Caco-2 (cell line): Measurements from ENCODE around the gene ALDH3B1. TPM values are rescaled to one million over a fixed set of nuclear protein-coding genes. Genes with fewer than 3 reads are reported as not detected.
A peak's percentile ranks its signal among the peaks of the same experiment; 100 is the strongest.
"Not testable (repeated sequence)": the region's sequence is repeated elsewhere in the genome, so short reads cannot be mapped to it uniquely, and the experiment has no call there.

ENCODE experiments used
- Bru-seq: library from RNA; stranded (reverse); fragments of 400-500 nt; gene quantifications from one replicate; lab custom pipeline; 2021; lab: Mats Ljungman, UMichigan
- BruChase-seq, 2 experiments: library from RNA; stranded (reverse); fragments of 400-500 nt; gene quantifications; one replicate each; lab custom pipeline; 2021; lab: Mats Ljungman, UMichigan
- BruUV-seq: library from RNA; stranded (reverse); fragments of 400-500 nt; replicated peaks from 2 replicates; lab custom pipeline; 2021; lab: Mats Ljungman, UMichigan
- CTCF ChIA-PET: fragments of 300-600 bp; sonication (Branson Sonifier 250); formaldehyde crosslinking; loops from one replicate; lab custom pipeline; 2022; ENCODE audit warnings: antibody characterized with exemption; lab: Charles Lee
- POLR2A ChIA-PET: fragments of 300-600 bp; sonication (Branson Sonifier 250); formaldehyde crosslinking; loops from one replicate; lab custom pipeline; 2022; ENCODE audit warnings: antibody characterized with exemption; lab: Charles Lee
- DNase-seq, 2 experiments: peaks; one replicate each; pipeline versions ENCODE4 v3.0.0 to v3.0.0-alpha.2; 2020 to 2022
- H3K27me3 ChIP-seq: replicated peaks from 2 replicates; pipeline ENCODE4 v1.6.0; 2011; ENCODE audit warnings: low read length; ENCODE audit not compliant: control insufficient read depth, insufficient read depth
- H3K36me3 ChIP-seq: 2 replicates; pipeline ENCODE4 v1.5.1; 2011; ENCODE audit warnings: low read length; ENCODE audit not compliant: control insufficient read depth, insufficient read depth
- H3K4me1 ChIP-seq: fragments of 250-450 bp; sonication (Bioruptor Pico); 2 replicates; pipeline ENCODE4 v1.5.1; 2020; ENCODE audit warnings: mild to moderate bottlenecking
- H3K4me3 ChIP-seq: 2 replicates; pipeline ENCODE4 v1.5.1; 2011; ENCODE audit warnings: low read depth, mild to moderate bottlenecking, control low read depth, low read length
- H3K9me3 ChIP-seq: fragments of 250-450 bp; sonication (Bioruptor Pico); 2 replicates; pipeline ENCODE4 v1.5.1; 2020; ENCODE audit warnings: mild to moderate bottlenecking, moderate library complexity
- H3K27ac Mint-ChIP-seq: one replicate; pipeline ENCODE4 v1.8.0; 2022; ENCODE audit warnings: mixed read lengths; ENCODE audit not compliant: unreplicated experiment
- H3K27me3 Mint-ChIP-seq: one replicate; pipeline ENCODE4 v1.8.0; 2022; ENCODE audit warnings: mixed read lengths; ENCODE audit not compliant: insufficient read depth, unreplicated experiment
- H3K36me3 Mint-ChIP-seq: one replicate; pipeline ENCODE4 v1.8.0; 2022; ENCODE audit warnings: mild to moderate bottlenecking, mixed read lengths; ENCODE audit not compliant: insufficient read depth, unreplicated experiment
- H3K4me1 Mint-ChIP-seq: one replicate; pipeline ENCODE4 v1.8.0; 2022; ENCODE audit warnings: low read depth, mixed read lengths; ENCODE audit not compliant: unreplicated experiment
- H3K4me3 Mint-ChIP-seq: one replicate; pipeline ENCODE4 v1.8.0; 2022; ENCODE audit warnings: mild to moderate bottlenecking, moderate library complexity, mixed read lengths; ENCODE audit not compliant: unreplicated experiment
- H3K9me3 Mint-ChIP-seq: one replicate; pipeline ENCODE4 v1.8.0; 2022; ENCODE audit warnings: mixed read lengths; ENCODE audit not compliant: unreplicated experiment
- intact Hi-C: fragments of 100-400 bp; cut with micrococcal nuclease; formaldehyde crosslinking; loops from one replicate; pipeline ENCODE4 v1.10.0; 2022; ENCODE audit not compliant: unreplicated experiment
- long read RNA-seq: library from polyadenylated mRNA; stranded (forward); transcript quantifications from one replicate; pipeline ENCODE4 v2.0.0, GENCODE V29; 2022
- total RNA-seq: library from RNA; stranded (reverse); gene quantifications from 2 replicates; pipeline ENCODE4 v1.2.3, GENCODE V29; 2022
- TF ChIP-seq, protein P1 (sequence below), 2 experiments: fragments of 200-600 bp in 1 of 2; IDR thresholded peaks; 1 replicate in 1 of 2; 2 replicates in 1 of 2; pipeline versions ENCODE4 v1.5.1 to v1.8.0; 2011 to 2022; ENCODE audit warnings: antibody characterized with exemption in 1 of 2, control low read depth in 1 of 2, inconsistent platforms in 1 of 2, low read depth in 1 of 2, low read length in 1 of 2, mild to moderate bottlenecking in 1 of 2, moderate library complexity in 1 of 2; ENCODE audit not compliant: insufficient read depth in 1 of 2, severe bottlenecking in 1 of 2, unreplicated experiment in 1 of 2

The ALDH3B1 gene, protein sequence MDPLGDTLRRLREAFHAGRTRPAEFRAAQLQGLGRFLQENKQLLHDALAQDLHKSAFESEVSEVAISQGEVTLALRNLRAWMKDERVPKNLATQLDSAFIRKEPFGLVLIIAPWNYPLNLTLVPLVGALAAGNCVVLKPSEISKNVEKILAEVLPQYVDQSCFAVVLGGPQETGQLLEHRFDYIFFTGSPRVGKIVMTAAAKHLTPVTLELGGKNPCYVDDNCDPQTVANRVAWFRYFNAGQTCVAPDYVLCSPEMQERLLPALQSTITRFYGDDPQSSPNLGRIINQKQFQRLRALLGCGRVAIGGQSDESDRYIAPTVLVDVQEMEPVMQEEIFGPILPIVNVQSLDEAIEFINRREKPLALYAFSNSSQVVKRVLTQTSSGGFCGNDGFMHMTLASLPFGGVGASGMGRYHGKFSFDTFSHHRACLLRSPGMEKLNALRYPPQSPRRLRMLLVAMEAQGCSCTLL
- 8.2 and 9.1 TPM in 2 replicates for total RNA-seq
- percentile 44 among the genes with signal in this experiment for Bru-seq, nascent RNA
- BruChase-seq, experiment 1, labeled RNA remaining after a 2-hour chase, result percentile 43 among the genes with signal in this experiment
- BruChase-seq, experiment 2, labeled RNA remaining after a 6-hour chase, result percentile 48 among the genes with signal in this experiment
- long read RNA-seq, transcript ALDH3B1-201 (10 exons, 2,786 nt), result major isoform, 14 of 21 reads
- long read RNA-seq, partial matches to known transcripts, result 3 of 21 reads
- long read RNA-seq, other reads (novel, unspliced or antisense), result 3 of 21 reads

DNA sequence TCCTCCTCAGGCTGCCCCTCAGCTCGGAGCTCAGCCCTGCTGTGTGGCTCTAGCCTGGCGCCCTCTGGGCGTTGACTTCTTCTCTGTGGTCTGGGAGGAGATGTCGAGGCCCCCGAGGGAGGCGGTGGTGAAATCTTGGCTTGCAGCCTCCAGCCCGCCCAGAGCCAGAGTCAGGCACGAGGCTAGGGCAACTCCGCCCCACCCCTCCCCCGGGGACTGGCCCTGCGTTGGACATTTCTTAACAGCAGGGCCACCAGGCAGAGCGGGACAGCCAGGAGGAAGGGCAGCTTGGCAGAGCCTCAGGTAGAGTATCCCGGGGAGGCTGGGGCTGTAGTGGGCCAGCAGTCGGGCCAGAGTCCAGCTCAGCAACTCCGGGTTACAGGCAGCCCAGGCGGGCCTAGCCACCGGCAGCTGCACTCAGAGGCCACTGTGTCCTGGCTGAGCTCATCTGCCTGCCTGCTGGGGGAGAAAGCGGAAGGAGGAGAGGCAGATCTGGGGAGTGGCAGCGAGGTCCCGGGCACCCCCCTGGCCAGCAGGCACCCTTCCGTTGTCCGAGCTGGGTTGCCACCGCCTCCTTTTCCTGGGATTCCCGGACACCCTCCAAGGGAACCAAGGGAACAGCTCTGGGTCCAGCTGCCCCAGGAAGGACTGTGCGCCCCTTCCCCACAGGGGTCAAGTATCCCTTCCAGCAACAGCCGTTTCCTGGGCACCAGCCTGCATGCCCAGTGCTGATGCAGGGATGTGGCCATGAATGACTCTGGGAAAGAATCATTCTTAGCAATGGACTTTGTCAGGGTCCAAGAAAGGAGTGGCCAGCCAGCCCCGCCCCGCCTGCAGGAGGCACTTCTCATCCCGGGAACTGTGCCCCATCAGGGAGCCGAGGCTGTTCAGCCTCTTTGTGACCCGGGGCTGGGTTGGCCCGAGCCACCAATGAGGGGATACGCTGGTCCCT lies at the start of gene ALDH3B1:
TSS of gene ALDH3B1 (plus strand) at position 238 of the 952 bp plus-strand sequence. CDS start 4,971 bp downstream, outside the sequence.
- ChIA-PET CTCF (interaction anchor here (0.6 to 2.0 kb wide), 11 partner anchors 10 to 288 kb away, joined by 3 to 9 read pairs (median 4); partner anchors contain the start of genes C11orf24 and NDUFS8), POLR2A (interaction anchor here (1.0 kb wide), 1 partner anchor 12 kb away, joined by 4 read pairs; no protein-coding TSS in a partner anchor)
- Histone ChIP-seq H3K27me3 (no peaks in the 10 kb centered on the region), H3K4me3 (peak within 1 kb of the TSS; percentile 22), H3K36me3 (no peaks in the 10 kb centered on the region), H3K9me3 (no peaks in the 10 kb centered on the region), H3K4me1 (peaks cover 54% of the 10 kb centered on the region)
- H3K4me1 Mint-ChIP-seq, result peaks cover 30% of the 10 kb centered on the region
- intact Hi-C loops, result loop anchor here (1.0 kb wide), 2 partner anchors 11 to 20 kb away; partner anchors contain the start of gene NDUFS8
- H3K4me3 Mint-ChIP-seq, result peak within 1 kb of the TSS; percentile 79
- TF ChIP-seq, protein P1, sequence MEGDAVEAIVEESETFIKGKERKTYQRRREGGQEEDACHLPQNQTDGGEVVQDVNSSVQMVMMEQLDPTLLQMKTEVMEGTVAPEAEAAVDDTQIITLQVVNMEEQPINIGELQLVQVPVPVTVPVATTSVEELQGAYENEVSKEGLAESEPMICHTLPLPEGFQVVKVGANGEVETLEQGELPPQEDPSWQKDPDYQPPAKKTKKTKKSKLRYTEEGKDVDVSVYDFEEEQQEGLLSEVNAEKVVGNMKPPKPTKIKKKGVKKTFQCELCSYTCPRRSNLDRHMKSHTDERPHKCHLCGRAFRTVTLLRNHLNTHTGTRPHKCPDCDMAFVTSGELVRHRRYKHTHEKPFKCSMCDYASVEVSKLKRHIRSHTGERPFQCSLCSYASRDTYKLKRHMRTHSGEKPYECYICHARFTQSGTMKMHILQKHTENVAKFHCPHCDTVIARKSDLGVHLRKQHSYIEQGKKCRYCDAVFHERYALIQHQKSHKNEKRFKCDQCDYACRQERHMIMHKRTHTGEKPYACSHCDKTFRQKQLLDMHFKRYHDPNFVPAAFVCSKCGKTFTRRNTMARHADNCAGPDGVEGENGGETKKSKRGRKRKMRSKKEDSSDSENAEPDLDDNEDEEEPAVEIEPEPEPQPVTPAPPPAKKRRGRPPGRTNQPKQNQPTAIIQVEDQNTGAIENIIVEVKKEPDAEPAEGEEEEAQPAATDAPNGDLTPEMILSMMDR (IDR thresholded peaks at IDR 0.05; ENCODE audit: insufficient read depth in 1 of 2, low read depth in 1 of 2, low read length in 1 of 2, severe bottlenecking in 1 of 2, unreplicated experiment in 1 of 2), result no peak
- H3K27ac Mint-ChIP-seq, result peak within 1 kb of the TSS; percentile 87
- no peaks in the 10 kb centered on the region for H3K27me3 Mint-ChIP-seq
- no peaks in the 10 kb centered on the region for H3K9me3 Mint-ChIP-seq
- no TSS peak for BruUV-seq
- DNase-seq, result peak; percentile 90 to 94
- peaks cover 7% of the 10 kb centered on the region for H3K36me3 Mint-ChIP-seq

DNA sequence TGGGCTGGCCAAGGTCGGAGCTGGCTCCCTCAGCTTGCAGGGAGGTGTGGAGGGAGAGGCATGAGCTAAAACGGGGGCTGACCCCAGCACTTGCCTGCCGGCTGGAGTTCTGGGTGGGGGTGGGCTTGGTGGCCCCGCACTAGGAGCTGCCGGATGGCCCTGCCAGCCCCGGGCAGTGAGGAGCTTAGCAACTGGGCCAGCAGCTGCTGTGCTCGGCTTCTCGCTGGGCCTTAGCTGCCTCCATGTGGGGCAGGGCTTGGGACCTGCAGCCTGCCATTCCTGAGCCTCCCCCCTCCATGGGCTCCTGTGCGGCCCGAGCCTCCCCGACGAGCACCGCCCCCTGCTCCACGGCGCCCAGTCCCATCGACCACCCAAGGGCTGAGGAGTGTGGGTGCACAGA lies 46.9 kb upstream of the ALDH3B1 start:
- H3K27ac Mint-ChIP-seq, H3K4me1 Mint-ChIP-seq, H3K9me3 ChIP-seq, H3K36me3 Mint-ChIP-seq, BruUV-seq, intact Hi-C loops, H3K9me3 Mint-ChIP-seq, CTCF ChIA-PET, H3K4me3 Mint-ChIP-seq, POLR2A ChIA-PET, DNase-seq, H3K4me3 ChIP-seq, H3K36me3 ChIP-seq, H3K4me1 ChIP-seq, H3K27me3 ChIP-seq: not testable (repeated sequence)
- peaks cover 12% of the 10 kb centered on the region for H3K27me3 Mint-ChIP-seq

- POLR2A ChIA-PET, H3K9me3 Mint-ChIP-seq, H3K4me1 ChIP-seq, H3K4me1 Mint-ChIP-seq, H3K27me3 ChIP-seq, intact Hi-C loops, H3K27ac Mint-ChIP-seq, H3K9me3 ChIP-seq, CTCF ChIA-PET, H3K36me3 Mint-ChIP-seq, DNase-seq, H3K36me3 ChIP-seq, H3K4me3 Mint-ChIP-seq, H3K4me3 ChIP-seq, BruUV-seq: not testable (repeated sequence)
- peaks cover 12% of the 10 kb centered on the region for H3K27me3 Mint-ChIP-seq
Observed at GRCh38 chr11:67963879-67964278, 46.2 kb upstream of the ALDH3B1 start.

DNA sequence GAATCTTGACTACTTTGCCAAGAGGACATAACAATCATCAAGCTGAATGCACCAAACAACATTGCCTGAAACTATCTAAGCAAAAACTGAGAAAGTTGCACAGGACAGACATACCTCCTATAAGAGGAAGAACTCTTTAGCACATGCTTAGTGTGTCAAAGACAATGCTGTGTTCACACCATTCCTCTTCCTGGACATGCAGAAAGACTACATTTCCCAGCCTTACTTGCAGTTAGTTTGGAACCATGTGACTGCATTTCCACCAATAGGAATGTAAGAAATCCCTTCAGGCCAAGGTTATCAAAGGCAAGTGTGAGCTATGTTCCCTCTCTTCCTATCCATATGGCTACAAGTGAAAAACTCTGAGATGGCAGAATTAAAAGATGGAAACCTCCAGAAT lies 45.4 kb upstream of the ALDH3B1 start:
- POLR2A ChIA-PET, H3K4me1 ChIP-seq, H3K36me3 Mint-ChIP-seq, H3K4me3 ChIP-seq, H3K4me3 Mint-ChIP-seq, BruUV-seq, H3K27ac Mint-ChIP-seq, DNase-seq, H3K27me3 ChIP-seq, H3K36me3 ChIP-seq, H3K4me1 Mint-ChIP-seq, H3K9me3 Mint-ChIP-seq, CTCF ChIA-PET, intact Hi-C loops, H3K9me3 ChIP-seq, H3K27me3 Mint-ChIP-seq: not testable (repeated sequence)

DNA sequence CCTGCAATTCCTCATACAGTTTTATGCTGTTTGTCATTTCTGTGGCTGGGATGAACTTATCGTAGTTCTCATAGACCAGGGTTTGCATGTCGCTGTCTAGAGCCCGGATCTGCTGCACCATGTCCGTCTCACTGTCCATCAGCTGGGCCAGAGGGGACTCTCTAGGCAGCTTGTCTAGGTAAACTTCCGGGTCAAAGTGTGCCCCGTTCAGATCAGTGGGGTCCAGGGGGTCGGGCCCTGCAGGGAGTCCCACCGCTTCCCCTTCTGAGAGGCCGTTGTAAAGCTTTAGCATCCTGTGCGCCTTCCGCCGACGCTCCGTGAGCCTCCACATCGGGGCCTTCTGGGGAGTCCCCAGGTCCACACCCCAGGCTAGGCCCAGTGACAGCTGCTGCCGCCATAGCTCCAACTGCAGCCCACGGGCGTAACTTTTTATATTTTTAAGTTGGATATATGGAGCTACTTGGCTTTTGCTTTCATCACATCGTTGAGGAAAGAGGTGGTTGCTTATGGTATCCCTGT lies 44.2 kb upstream of the ALDH3B1 start:
- H3K9me3 ChIP-seq, DNase-seq, H3K27ac Mint-ChIP-seq, H3K4me3 ChIP-seq, BruUV-seq, H3K4me3 Mint-ChIP-seq, H3K4me1 ChIP-seq, H3K4me1 Mint-ChIP-seq, H3K27me3 Mint-ChIP-seq, CTCF ChIA-PET, H3K27me3 ChIP-seq, intact Hi-C loops, H3K36me3 Mint-ChIP-seq, H3K9me3 Mint-ChIP-seq, POLR2A ChIA-PET, H3K36me3 ChIP-seq: not testable (repeated sequence)
